ENCODE results near the gene DGKG.

DNA sequence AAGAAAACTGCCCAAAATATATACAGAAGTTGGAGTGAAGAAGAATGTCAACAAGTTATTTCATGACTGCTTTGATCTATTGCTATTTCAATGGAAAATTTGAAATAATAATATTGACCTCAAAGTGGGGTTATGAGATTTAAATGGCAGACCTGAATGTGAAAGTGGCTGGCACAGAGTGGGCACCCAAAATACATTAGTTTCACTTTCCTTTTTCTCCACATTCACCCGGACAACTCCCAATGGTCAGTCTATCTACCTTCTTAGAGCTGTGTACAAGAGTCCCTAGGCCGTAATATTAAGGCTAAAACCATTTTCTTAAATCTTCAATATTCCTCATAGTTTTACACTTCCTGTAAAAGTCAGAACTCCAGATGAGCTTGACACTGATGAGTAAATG, 191.5 kb downstream of the DGKG start:
- TF ChIP-seq POLR2A (IDR thresholded peaks at IDR 0.05; ENCODE audit: low read length), result no peak
- no peak for TF ChIP-seq GATA1 (IDR thresholded peaks at IDR 0.05; ENCODE audit: low read depth, low read length)
